ENCODE results near the gene CCDC158. TPM values are rescaled to one million over a fixed set of nuclear protein-coding genes. Genes with fewer than 3 reads are reported as not detected.

The CCDC158 gene
- total and polyA plus RNA-seq, 2 of the 8 experiments (the other 6 are each of a cell fraction or from before 2014, with no cell fraction given) = not detected

- Histone ChIP-seq H3K4me2 (ENCODE audit: insufficient read depth in 1 of 2, low read depth in 2 of 2, low read length in 2 of 2) (no peak overlapping the region), H4K20me1 (replicated peaks in 1 of 2; ENCODE audit: control insufficient read depth in 1 of 2, insufficient read depth in 2 of 2, low read length in 2 of 2) (no peaks in the 10 kb centered on the region), H2BK5ac (ENCODE audit: low read depth, low read length) (no peak overlapping the region), H3K36me3 (ENCODE audit: control insufficient read depth in 2 of 4, insufficient read depth in 4 of 4, low read length in 3 of 4) (no peaks in the 10 kb centered on the region), H3K14ac (ENCODE audit: insufficient read length) (no peak overlapping the region), H4K5ac (ENCODE audit: insufficient read length, low read depth, low read length) (no peak overlapping the region), H3K27me3 (replicated peaks in 1 of 4; ENCODE audit: control insufficient read depth in 3 of 4, extremely low read depth in 1 of 4, insufficient read depth in 3 of 4, low read length in 3 of 4) (peaks cover 0 to 2% (median 0%) of the 10 kb centered on the region in 4 experiments; a peak in 1 of 7 replicates), H3K23me2 (ENCODE audit: low read depth, low read length) (0 out of 2 replicates have a peak, but pooled peaks cover 3% of the 10 kb centered on the region), H3K9ac (replicated peaks in 1 of 4; ENCODE audit: extremely low read depth in 1 of 4, low read depth in 3 of 4, low read length in 3 of 4) (no peak overlapping the region), H3K79me2 (ENCODE audit: control insufficient read depth in 1 of 2, insufficient read depth in 2 of 2, low read length in 2 of 2) (no peaks in the 10 kb centered on the region), H2BK15ac (ENCODE audit: low read length) (no peak overlapping the region), H3K18ac (ENCODE audit: extremely low read depth, low read length) (no peak overlapping the region), H2BK120ac (replicated peaks; ENCODE audit: low read depth, low read length) (no peak overlapping the region), H3K4me1 (replicated peaks in 1 of 4; ENCODE audit: control insufficient read depth in 3 of 4, insufficient read depth in 4 of 4, low read length in 3 of 4) (no peaks in the 10 kb centered on the region), H4K8ac (ENCODE audit: extremely low read depth, insufficient read depth, low read length) (peak overlapping the region; percentile 28; the same call in 1 of the 2 replicates), H3K23ac (ENCODE audit: insufficient read length) (no peak overlapping the region), H3K56ac (replicated peaks; ENCODE audit: insufficient read length, low read depth, low read length) (no peak overlapping the region), H3K4me3 (ENCODE audit: extremely low read depth in 1 of 4, insufficient read depth in 2 of 4, low read depth in 3 of 4, low read length in 4 of 4) (no peak overlapping the region), H2BK20ac (ENCODE audit: low read length) (no peak overlapping the region), H3K79me1 (ENCODE audit: low read depth, low read length) (no peaks in the 10 kb centered on the region), H2AK5ac (ENCODE audit: low read depth, low read length) (no peak overlapping the region), H2AFZ (ENCODE audit: low read length) (no peak overlapping the region), H3K4ac (replicated peaks; ENCODE audit: insufficient read length, low read depth, low read length) (no peak overlapping the region), H4K91ac (replicated peaks; ENCODE audit: insufficient read length, low read length) (no peak overlapping the region), H2BK12ac (ENCODE audit: low read depth, low read length) (no peak overlapping the region), H3K9me3 (ENCODE audit: insufficient read depth in 2 of 2, low read depth in 1 of 2, low read length in 1 of 2) (no peaks in the 10 kb centered on the region), H3K27ac (ENCODE audit: low read depth, low read length) (no peak overlapping the region)
- ChIA-PET POLR2A (ENCODE audit: partially characterized antibody) (interaction anchor here (0.6 kb wide), 1 partner anchor 171 kb away, joined by 3 read pairs; no protein-coding TSS in a partner anchor), CTCF (ENCODE audit: partially characterized antibody) (interaction anchor here (0.9 to 3.4 kb wide), 8 partner anchors 8 to 107 kb away, joined by 3 to 12 read pairs (median 5); no protein-coding TSS in a partner anchor)
- TF ChIP-seq SIN3A (conservative IDR thresholded peaks at IDR 0.05 in 1 of 2, IDR thresholded peaks at IDR 0.05 in 1 of 2; ENCODE audit: low read depth in 1 of 2, low read length in 2 of 2) = no peak
- TF ChIP-seq ATF2 (IDR thresholded peaks at IDR 0.05; ENCODE audit: low read length) = no peak
- TF ChIP-seq TAF1 (IDR thresholded peaks at IDR 0.05; ENCODE audit: low read depth, low read length) = no peak
- TF ChIP-seq EGR1 (IDR thresholded peaks at IDR 0.05; ENCODE audit: borderline replicate concordance, low read depth, low read length) = no peak
- no peak for TF ChIP-seq JUND (IDR thresholded peaks at IDR 0.05; ENCODE audit: low read length)
- TF ChIP-seq SP4 (IDR thresholded peaks at IDR 0.05; ENCODE audit: low read length) = no peak
- TF ChIP-seq SP2 (IDR thresholded peaks at IDR 0.05; ENCODE audit: low read length) = no peak
- no peak for TF ChIP-seq EP300 (IDR thresholded peaks at IDR 0.05; ENCODE audit: borderline replicate concordance in 1 of 2, low read depth in 2 of 2, low read length in 2 of 2)
- no peak for TF ChIP-seq TEAD4 (IDR thresholded peaks at IDR 0.05; ENCODE audit: low read depth, low read length)
- 86% methylated on average over 11 of the region's 11 CpGs; no CpG with 5 or more reads in 1 of the 2 experiments for WGBS, 2 experiments (ENCODE audit: extremely low coverage in 1 of 2, insufficient coverage in 1 of 2, insufficient read length in 1 of 2, insufficient replicate concordance in 2 of 2, low coverage in 1 of 2, low lambda C conversion rate in 2 of 2, missing lambda C conversion rate in 1 of 2)
- no peak for FAIRE-seq
- DNase-seq (ENCODE audit: low read depth in 1 of 2, low spot score in 2 of 2) = no peak
Observed at GRCh38 chr4:76270244-76271175, 150.4 kb downstream of the CCDC158 start.

Measured in H1 (cell line).